ENCODE results near the gene ABHD16A.

Gene ABHD16A

GRCh38 chr6:31660381-31661261 lies 42.5 kb downstream of the ABHD16A start, which contains the start of gene C6orf47:
TSS of gene C6orf47 (minus strand) at chr6:31660778. CDS start at chr6:31659947, 831 bp downstream.
- peak; percentile 87 for DNase-seq

GRCh38 chr6:31659649-31660380 lies 43.3 kb downstream of the ABHD16A start:
- DNase-seq: peak; percentile 21

- DNase-seq: no peak
Observed at GRCh38 chr6:31658983-31659648, 44.0 kb downstream of the ABHD16A start.

- DNase-seq: no peak
Observed at GRCh38 chr6:31658158-31658688, 44.9 kb downstream of the ABHD16A start.

- peak; percentile 22 for DNase-seq
Observed at GRCh38 chr6:31657406-31658157, 45.5 kb downstream of the ABHD16A start.

GRCh38 chr6:31655349-31656237 lies 47.5 kb downstream of the ABHD16A start, which contains the start of gene APOM:
TSS of gene APOM (plus strand) at chr6:31655894. CDS start at chr6:31655967, 73 bp downstream.
- DNase-seq: no peak

GRCh38 chr6:31654574-31655348 lies 48.4 kb downstream of the ABHD16A start:
- no peak for DNase-seq

GRCh38 chr6:31652925-31653724 lies 50.0 kb downstream of the ABHD16A start:
- no peak for DNase-seq

- no peak for DNase-seq
Observed at GRCh38 chr6:31651602-31652191, 51.4 kb downstream of the ABHD16A start.

- DNase-seq: no peak
Observed at GRCh38 chr6:31645325-31645724, 57.8 kb downstream of the ABHD16A start.

GRCh38 chr6:31643818-31644454 lies 59.2 kb downstream of the ABHD16A start:
- no peak for DNase-seq

GRCh38 chr6:31642798-31643570 lies 60.1 kb downstream of the ABHD16A start:
- DNase-seq: no peak

- DNase-seq: no peak
Observed at GRCh38 chr6:31641370-31641769, 61.8 kb downstream of the ABHD16A start.

GRCh38 chr6:31640612-31641011 lies 62.5 kb downstream of the ABHD16A start:
- DNase-seq: no peak

GRCh38 chr6:31639449-31639861 lies 63.7 kb downstream of the ABHD16A start:
- no peak for DNase-seq

- no peak for DNase-seq
Observed at GRCh38 chr6:31639043-31639442, 64.1 kb downstream of the ABHD16A start.

All from CD4-positive, alpha-beta T cell treated with Interleukin-6 for 4 hours (primary cell).